Breast epithelium (tissue), 3 donors: ENCODE data around the gene PRKN.

ENCODE experiments used
- POLR2A ChIP-seq: fragments of 450-650 bp; IDR thresholded peaks from one replicate; pipeline ENCODE4 v1.6.1; 2016; ENCODE audit warnings: antibody characterized with exemption, mild to moderate bottlenecking, moderate library complexity
- POLR2AphosphoS5 ChIP-seq, 3 donors: sonication (generic); formaldehyde crosslinking; IDR thresholded peaks; one replicate each; pipeline ENCODE4 v1.6.1; 2017; ENCODE audit warnings: antibody characterized with exemption in 3 of 3
- TF ChIP-seq, protein P1 (sequence below), 3 donors: fragments of 450-650 bp; IDR thresholded peaks; one replicate each; pipeline ENCODE4 v1.5.1; 2016 to 2017; ENCODE audit warnings: antibody characterized with exemption in 3 of 3, mild to moderate bottlenecking in 3 of 3, moderate library complexity in 3 of 3

- TF ChIP-seq POLR2AphosphoS5 (IDR thresholded peaks at IDR 0.05): no peak
- TF ChIP-seq, protein P1, sequence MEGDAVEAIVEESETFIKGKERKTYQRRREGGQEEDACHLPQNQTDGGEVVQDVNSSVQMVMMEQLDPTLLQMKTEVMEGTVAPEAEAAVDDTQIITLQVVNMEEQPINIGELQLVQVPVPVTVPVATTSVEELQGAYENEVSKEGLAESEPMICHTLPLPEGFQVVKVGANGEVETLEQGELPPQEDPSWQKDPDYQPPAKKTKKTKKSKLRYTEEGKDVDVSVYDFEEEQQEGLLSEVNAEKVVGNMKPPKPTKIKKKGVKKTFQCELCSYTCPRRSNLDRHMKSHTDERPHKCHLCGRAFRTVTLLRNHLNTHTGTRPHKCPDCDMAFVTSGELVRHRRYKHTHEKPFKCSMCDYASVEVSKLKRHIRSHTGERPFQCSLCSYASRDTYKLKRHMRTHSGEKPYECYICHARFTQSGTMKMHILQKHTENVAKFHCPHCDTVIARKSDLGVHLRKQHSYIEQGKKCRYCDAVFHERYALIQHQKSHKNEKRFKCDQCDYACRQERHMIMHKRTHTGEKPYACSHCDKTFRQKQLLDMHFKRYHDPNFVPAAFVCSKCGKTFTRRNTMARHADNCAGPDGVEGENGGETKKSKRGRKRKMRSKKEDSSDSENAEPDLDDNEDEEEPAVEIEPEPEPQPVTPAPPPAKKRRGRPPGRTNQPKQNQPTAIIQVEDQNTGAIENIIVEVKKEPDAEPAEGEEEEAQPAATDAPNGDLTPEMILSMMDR (IDR thresholded peaks at IDR 0.05): no peak
- no peak for TF ChIP-seq POLR2A
These were observed 1187.0 kb downstream of the PRKN start for GRCh38 chr6:161540532-161540931.
